ENCODE data around the gene RAD9B.
A peak's percentile ranks its signal among the peaks of the same experiment; 100 is the strongest.

Gene RAD9B

GRCh38 chr12:110546339-110546738 lies 44.2 kb downstream of the RAD9B start:
- Histone ChIP-seq H3K27me3 (ENCODE audit: insufficient read depth, poor library complexity, severe bottlenecking) (no peaks in the 10 kb centered on the region), H3K36me3 (ENCODE audit: low read depth) (peaks cover 40% of the 10 kb centered on the region), H3K27ac (ENCODE audit: poor library complexity, severe bottlenecking) (peak overlapping the region; percentile 100), H3K4me3 (ENCODE audit: severe bottlenecking) (no peak overlapping the region), H3K4me1 (ENCODE audit: insufficient read depth, poor library complexity, severe bottlenecking) (peaks cover 47% of the 10 kb centered on the region), H3K9me3 (ENCODE audit: severe bottlenecking) (no peaks in the 10 kb centered on the region)
- ATAC-seq (ENCODE audit: low read depth) (peak; percentile 49), DNase-seq (ENCODE audit: low spot score) (no peak)
- TF ChIP-seq CTCF (IDR thresholded peaks at IDR 0.05; ENCODE audit: poor library complexity, severe bottlenecking): no peak

- no peak for TF ChIP-seq CTCF (IDR thresholded peaks at IDR 0.05; ENCODE audit: poor library complexity, severe bottlenecking)
- Histone ChIP-seq H3K27me3 (ENCODE audit: insufficient read depth, poor library complexity, severe bottlenecking) (no peaks in the 10 kb centered on the region), H3K4me1 (ENCODE audit: insufficient read depth, poor library complexity, severe bottlenecking) (peaks cover 47% of the 10 kb centered on the region), H3K36me3 (ENCODE audit: low read depth) (peaks cover 46% of the 10 kb centered on the region), H3K4me3 (ENCODE audit: severe bottlenecking) (no peak overlapping the region), H3K9me3 (ENCODE audit: severe bottlenecking) (no peaks in the 10 kb centered on the region), H3K27ac (ENCODE audit: poor library complexity, severe bottlenecking) (peak overlapping the region; percentile 100)
- DNase-seq (ENCODE audit: low spot score) (no peak), ATAC-seq (ENCODE audit: low read depth) (no peak)
Measured at GRCh38 chr12:110547090-110547489, 45.0 kb downstream of the RAD9B start.

DNA sequence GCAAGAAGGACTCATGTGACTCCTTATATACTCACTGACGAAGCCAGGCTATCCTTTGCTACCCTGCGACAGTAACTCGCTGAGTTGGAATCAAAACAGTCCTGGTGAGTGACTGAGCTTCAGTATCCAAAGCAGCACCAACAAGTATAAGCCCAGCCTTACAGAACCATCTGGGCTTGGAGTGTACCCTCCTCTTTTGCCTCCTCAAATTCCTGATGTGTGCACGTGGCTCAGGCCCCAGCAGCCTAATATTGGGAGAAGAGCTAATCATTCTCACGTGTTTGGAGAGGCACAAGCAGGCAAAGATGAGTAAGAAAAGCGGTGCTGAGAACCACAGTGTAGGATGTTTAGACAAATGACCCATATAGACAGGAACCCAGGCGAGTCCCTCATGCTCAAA lies 46.5 kb downstream of the RAD9B start:
- no peak for DNase-seq (ENCODE audit: low spot score)
- Histone ChIP-seq H3K27ac (ENCODE audit: poor library complexity, severe bottlenecking) (peak overlapping the region; percentile 100), H3K27me3 (ENCODE audit: insufficient read depth, poor library complexity, severe bottlenecking) (no peaks in the 10 kb centered on the region), H3K4me1 (ENCODE audit: insufficient read depth, poor library complexity, severe bottlenecking) (peaks cover 38% of the 10 kb centered on the region), H3K9me3 (ENCODE audit: severe bottlenecking) (no peaks in the 10 kb centered on the region), H3K4me3 (ENCODE audit: severe bottlenecking) (no peak overlapping the region), H3K36me3 (ENCODE audit: low read depth) (peaks cover 41% of the 10 kb centered on the region)
- ATAC-seq (ENCODE audit: low read depth): no peak
- TF ChIP-seq CTCF (IDR thresholded peaks at IDR 0.05; ENCODE audit: poor library complexity, severe bottlenecking): no peak

DNA sequence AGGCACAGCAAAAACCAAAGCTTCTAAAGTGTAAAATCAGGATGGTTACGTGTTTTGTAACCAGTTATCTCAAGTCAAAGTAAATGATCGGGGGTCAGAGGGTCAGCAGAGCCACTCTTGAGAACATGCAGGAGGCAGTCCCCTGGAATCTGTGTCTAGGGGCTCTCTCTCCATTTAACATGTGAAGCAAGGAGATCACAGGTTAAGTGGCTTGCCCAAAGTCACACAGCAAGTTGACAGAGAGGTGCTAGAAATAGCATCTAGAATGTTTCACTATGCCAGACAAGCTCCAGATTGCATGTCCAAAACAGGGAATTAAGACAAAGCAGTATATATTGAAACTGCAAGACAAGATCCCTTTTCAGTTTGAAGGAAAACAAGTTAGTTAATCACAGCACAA lies 47.6 kb downstream of the RAD9B start:
- Histone ChIP-seq H3K27ac (ENCODE audit: poor library complexity, severe bottlenecking) (peak overlapping the region; percentile 100), H3K36me3 (ENCODE audit: low read depth) (peaks cover 34% of the 10 kb centered on the region)

More for the DNA sequence above, 47.6 kb downstream of the RAD9B start:
- no peak for TF ChIP-seq CTCF (IDR thresholded peaks at IDR 0.05; ENCODE audit: poor library complexity, severe bottlenecking)
- H3K9me3 ChIP-seq (ENCODE audit: severe bottlenecking): no peaks in the 10 kb centered on the region
- ATAC-seq (ENCODE audit: low read depth) (no peak), DNase-seq (ENCODE audit: low spot score) (no peak)
- no peak overlapping the region for H3K4me3 ChIP-seq (ENCODE audit: severe bottlenecking)
- peaks cover 27% of the 10 kb centered on the region for H3K4me1 ChIP-seq (ENCODE audit: insufficient read depth, poor library complexity, severe bottlenecking)
- H3K27me3 ChIP-seq (ENCODE audit: insufficient read depth, poor library complexity, severe bottlenecking): no peaks in the 10 kb centered on the region
